SU-DHL-6 (cell line): ENCODE data around the gene PTGES2.

Source experiments
- CTCF ChIP-seq: fragments of 200-600 bp; sonication (generic); IDR thresholded peaks from one replicate; pipeline ENCODE4 v1.5.1; 2017; ENCODE audit warnings: antibody characterized with exemption, mild to moderate bottlenecking, low read length, moderate library complexity; ENCODE audit not compliant: insufficient read depth, poor library complexity, severe bottlenecking
- EZH2phosphoT487 ChIP-seq: fragments of 200-600 bp; sonication (generic), shearing (Covaris generic); conservative IDR thresholded peaks from 2 replicates; pipeline ENCODE4 v1.6.1; 2018; ENCODE audit warnings: mild to moderate bottlenecking, antibody characterized with exemption, low read length, moderate library complexity, mixed read lengths

DNA sequence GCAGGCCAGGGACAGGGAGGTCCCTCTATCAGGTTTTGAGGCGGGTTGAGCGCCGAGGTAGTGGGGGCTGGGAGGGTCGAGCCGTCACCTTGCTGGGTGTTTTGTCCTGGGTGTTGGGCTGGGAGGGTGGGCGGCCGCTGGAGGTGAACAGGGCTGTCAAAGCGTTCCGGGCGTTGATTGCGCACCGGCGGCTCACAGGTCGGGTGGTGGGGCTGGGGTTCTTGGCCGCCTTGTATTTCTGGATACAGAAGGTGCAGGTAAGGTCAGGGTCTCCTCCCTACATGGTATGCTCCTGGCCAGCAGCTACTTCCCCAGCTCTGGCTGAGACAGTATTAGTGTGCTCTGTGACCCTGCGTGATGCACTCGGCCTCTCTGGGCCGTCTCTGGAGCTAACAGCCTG lies 38.6 kb upstream of the PTGES2 start:
- TF ChIP-seq CTCF, result no peak
- TF ChIP-seq EZH2phosphoT487, result no peak
